ENCODE data around the gene ZIM2.

The ZIM2 gene

GRCh38 chr19:56839652-56840450, 675 bp downstream of the ZIM2 start:
- TF ChIP-seq Cebpa-rat (IDR thresholded peaks at IDR 0.05): no peak
- Histone ChIP-seq H3K9ac (no peak overlapping the region), H4K20me1 (no peaks in the 10 kb centered on the region), H3K9me3 (peaks cover 39% of the 10 kb centered on the region), H3K4me1 (no peaks in the 10 kb centered on the region), H3K36me3 (no peaks in the 10 kb centered on the region), H3K27ac (no peak overlapping the region), H3K4me2 (no peak overlapping the region), H3K27me3 (no peaks in the 10 kb centered on the region), H3K4me3 (no peak overlapping the region)

- Histone ChIP-seq H3K4me2 (no peak overlapping the region), H3K9me3 (peaks cover 39% of the 10 kb centered on the region), H3K9ac (no peak overlapping the region), H3K4me1 (no peaks in the 10 kb centered on the region), H3K4me3 (peak overlapping the region; percentile 7; the same call in 1 of the 2 replicates), H4K20me1 (no peaks in the 10 kb centered on the region), H3K27me3 (no peaks in the 10 kb centered on the region), H3K27ac (no peak overlapping the region), H3K36me3 (no peaks in the 10 kb centered on the region)
- TF ChIP-seq Cebpa-rat (IDR thresholded peaks at IDR 0.05): no peak
Observed at GRCh38 chr19:56838909-56839651, 1.4 kb downstream of the ZIM2 start.

- no peaks in the 10 kb centered on the region for H3K27me3 ChIP-seq
- no peaks in the 10 kb centered on the region for H4K20me1 ChIP-seq
- no peak overlapping the region for H3K4me2 ChIP-seq
- no peaks in the 10 kb centered on the region for H3K36me3 ChIP-seq
- H3K9me3 ChIP-seq: peaks cover 39% of the 10 kb centered on the region
- TF ChIP-seq Cebpa-rat (IDR thresholded peaks at IDR 0.05): no peak
- no peak overlapping the region for H3K9ac ChIP-seq
- H3K4me3 ChIP-seq: peak overlapping the region; percentile 14; the same call in 1 of the 2 replicates
- no peaks in the 10 kb centered on the region for H3K4me1 ChIP-seq
- no peak overlapping the region for H3K27ac ChIP-seq
Observed at GRCh38 chr19:56838024-56838908, 2.3 kb downstream of the ZIM2 start.

- TF ChIP-seq Cebpa-rat (IDR thresholded peaks at IDR 0.05): no peak
- no peak overlapping the region for H3K9ac ChIP-seq
- H3K4me1 ChIP-seq: no peaks in the 10 kb centered on the region
- peaks cover 39% of the 10 kb centered on the region for H3K9me3 ChIP-seq
- no peak overlapping the region for H3K4me2 ChIP-seq
- no peaks in the 10 kb centered on the region for H3K27me3 ChIP-seq
- H3K36me3 ChIP-seq: no peaks in the 10 kb centered on the region
- H3K27ac ChIP-seq: no peak overlapping the region
- no peak overlapping the region for H3K4me3 ChIP-seq
- H4K20me1 ChIP-seq: no peaks in the 10 kb centered on the region
Observed at GRCh38 chr19:56837492-56838023, 3.0 kb downstream of the ZIM2 start.

GRCh38 chr19:56837004-56837403, 3.5 kb downstream of the ZIM2 start:
- no peak overlapping the region for H3K9ac ChIP-seq

GRCh38 chr19:56836059-56836458, 4.5 kb downstream of the ZIM2 start:
- Histone ChIP-seq H3K36me3 (no peaks in the 10 kb centered on the region), H3K4me3 (no peak overlapping the region), H3K27ac (no peak overlapping the region), H3K9ac (no peak overlapping the region), H3K9me3 (peaks cover 39% of the 10 kb centered on the region), H3K4me1 (no peaks in the 10 kb centered on the region), H3K4me2 (no peak overlapping the region), H4K20me1 (no peaks in the 10 kb centered on the region), H3K27me3 (no peaks in the 10 kb centered on the region)
- TF ChIP-seq Cebpa-rat (IDR thresholded peaks at IDR 0.05): no peak

More at GRCh38 chr19:56837004-56837403, 3.5 kb downstream of the ZIM2 start:
- peaks cover 39% of the 10 kb centered on the region for H3K9me3 ChIP-seq
- no peaks in the 10 kb centered on the region for H3K4me1 ChIP-seq
- H3K36me3 ChIP-seq: no peaks in the 10 kb centered on the region
- no peak overlapping the region for H3K27ac ChIP-seq
- H3K4me3 ChIP-seq: no peak overlapping the region
- H4K20me1 ChIP-seq: no peaks in the 10 kb centered on the region
- no peak overlapping the region for H3K4me2 ChIP-seq
- no peak for TF ChIP-seq Cebpa-rat (IDR thresholded peaks at IDR 0.05)
- no peaks in the 10 kb centered on the region for H3K27me3 ChIP-seq

GRCh38 chr19:56835401-56835800, 5.1 kb downstream of the ZIM2 start:
- no peak overlapping the region for H3K4me2 ChIP-seq
- H3K4me3 ChIP-seq: no peak overlapping the region
- no peak overlapping the region for H3K27ac ChIP-seq
- TF ChIP-seq Cebpa-rat (IDR thresholded peaks at IDR 0.05): no peak
- no peaks in the 10 kb centered on the region for H3K4me1 ChIP-seq
- H3K36me3 ChIP-seq: no peaks in the 10 kb centered on the region
- H3K9ac ChIP-seq: no peak overlapping the region
- H3K9me3 ChIP-seq: peaks cover 36% of the 10 kb centered on the region
- H3K27me3 ChIP-seq: no peaks in the 10 kb centered on the region
- no peaks in the 10 kb centered on the region for H4K20me1 ChIP-seq

- Histone ChIP-seq H4K20me1 (no peaks in the 10 kb centered on the region), H3K4me2 (no peak overlapping the region), H3K27ac (no peak overlapping the region), H3K9me3 (peaks cover 29% of the 10 kb centered on the region), H3K4me1 (no peaks in the 10 kb centered on the region), H3K4me3 (no peak overlapping the region), H3K27me3 (no peaks in the 10 kb centered on the region), H3K36me3 (no peaks in the 10 kb centered on the region), H3K9ac (no peak overlapping the region)
- TF ChIP-seq Cebpa-rat (IDR thresholded peaks at IDR 0.05): no peak
Observed at GRCh38 chr19:56834564-56835375, 5.8 kb downstream of the ZIM2 start.

All from BLaER1 (cell line).